GOT3 (cell line): ENCODE data around the gene MYO15A.
"Not testable (repeated sequence)": the region's sequence is repeated elsewhere in the genome, so short reads cannot be mapped to it uniquely, and the experiment has no call there.

Experiments
- DNase-seq: peaks from one replicate; lab custom pipeline; 2025; ENCODE audit warnings: mixed read lengths; lab: John Stamatoyannopoulos, UW

MYO15A gene

DNA sequence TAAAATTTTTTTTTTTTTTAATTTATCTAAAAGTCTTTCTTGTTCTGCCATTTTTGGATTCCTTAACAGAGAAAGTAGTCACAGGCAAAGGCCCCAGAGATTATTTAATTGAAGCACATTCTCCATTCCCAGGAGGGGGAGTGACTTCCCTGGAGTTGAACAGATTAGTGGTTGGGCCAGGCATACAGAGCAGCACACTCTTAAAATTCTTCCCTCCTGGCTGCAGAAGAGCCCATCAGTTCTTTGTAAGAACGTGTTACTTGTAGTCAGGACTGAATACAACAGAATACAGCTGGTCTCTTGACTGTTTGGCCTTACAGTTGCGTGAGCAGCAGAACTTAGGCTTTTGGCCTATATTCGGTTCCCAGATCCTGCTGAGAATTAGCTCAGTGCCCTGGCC lies 76.8 kb downstream of the MYO15A start:
- DNase-seq, result no peak

DNA sequence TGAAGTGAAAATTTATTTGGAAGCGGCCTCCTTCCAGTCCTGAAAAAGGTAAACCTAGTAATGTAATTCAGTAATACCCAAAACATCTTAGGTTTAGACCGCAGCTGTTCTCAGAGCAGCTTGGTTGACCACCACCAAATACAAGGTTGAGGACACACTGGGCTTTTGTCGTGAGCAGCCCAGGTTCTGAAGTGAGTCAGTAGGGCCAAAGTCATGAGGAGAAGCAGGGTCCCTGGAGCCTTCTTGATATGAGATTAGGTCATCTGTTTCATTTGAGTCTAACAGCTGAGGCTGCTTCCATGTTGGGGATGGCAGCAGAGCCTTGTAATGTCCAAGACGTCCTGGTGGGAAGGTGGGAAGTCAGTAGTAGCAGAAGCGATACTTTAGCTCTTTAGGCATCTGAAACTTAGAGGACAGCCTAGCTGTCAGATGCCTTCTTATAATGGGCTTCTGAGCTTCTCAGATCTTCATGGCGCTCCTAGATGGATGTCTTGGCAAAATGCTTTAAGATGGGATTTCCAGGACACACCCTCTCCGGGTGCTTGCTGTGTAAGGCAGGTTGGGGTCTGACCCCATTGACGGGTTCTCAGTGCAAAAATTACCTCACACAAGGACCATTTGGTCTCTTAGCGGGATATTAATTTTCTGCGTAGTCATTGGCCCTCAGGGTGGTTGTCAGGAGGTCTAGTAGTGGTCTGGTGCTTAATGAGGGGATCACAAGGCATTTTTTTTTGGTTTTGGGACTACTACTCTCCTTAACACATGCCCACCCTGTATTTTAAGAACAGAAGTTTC lies 77.5 kb downstream of the MYO15A start:
- DNase-seq, result no peak

DNA sequence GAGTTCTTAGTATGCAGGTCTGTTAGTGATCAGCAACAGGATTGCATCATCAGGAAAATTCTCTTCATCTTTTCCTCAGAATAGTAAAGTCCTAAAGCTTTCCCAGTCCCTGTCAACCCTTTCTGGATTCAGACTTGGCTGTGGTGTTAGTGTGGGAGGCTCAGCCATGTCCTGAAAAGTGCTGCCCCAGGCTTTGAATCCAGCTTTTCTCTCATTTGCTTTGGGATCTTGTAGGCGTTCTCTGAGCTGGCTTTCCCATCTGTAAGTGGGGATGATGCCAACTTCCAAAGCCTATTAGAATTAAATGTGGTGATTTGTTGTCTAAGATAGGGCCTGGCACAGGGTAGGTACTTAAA lies 78.0 kb downstream of the MYO15A start:
- no peak for DNase-seq

DNA sequence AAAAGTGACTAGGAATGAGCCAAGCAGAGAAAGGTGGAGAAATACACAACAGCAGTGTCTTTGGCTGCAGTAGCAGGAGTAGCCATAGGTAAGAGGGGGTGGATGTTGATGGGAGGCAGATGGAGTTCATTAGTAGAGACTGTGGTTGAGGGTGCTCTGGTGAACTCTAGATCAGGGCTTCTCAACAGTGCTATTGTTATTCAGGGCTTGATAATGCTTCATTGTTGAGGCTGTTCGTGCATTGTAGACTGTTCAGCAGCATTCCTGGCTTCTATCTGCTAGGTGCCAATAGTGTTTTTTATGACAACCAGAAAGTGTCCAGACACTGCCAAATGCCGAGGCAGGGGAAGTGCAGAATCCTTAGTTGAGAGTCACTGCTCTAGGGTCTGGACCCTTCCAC lies 78.7 kb downstream of the MYO15A start:
- DNase-seq, result no peak

DNA sequence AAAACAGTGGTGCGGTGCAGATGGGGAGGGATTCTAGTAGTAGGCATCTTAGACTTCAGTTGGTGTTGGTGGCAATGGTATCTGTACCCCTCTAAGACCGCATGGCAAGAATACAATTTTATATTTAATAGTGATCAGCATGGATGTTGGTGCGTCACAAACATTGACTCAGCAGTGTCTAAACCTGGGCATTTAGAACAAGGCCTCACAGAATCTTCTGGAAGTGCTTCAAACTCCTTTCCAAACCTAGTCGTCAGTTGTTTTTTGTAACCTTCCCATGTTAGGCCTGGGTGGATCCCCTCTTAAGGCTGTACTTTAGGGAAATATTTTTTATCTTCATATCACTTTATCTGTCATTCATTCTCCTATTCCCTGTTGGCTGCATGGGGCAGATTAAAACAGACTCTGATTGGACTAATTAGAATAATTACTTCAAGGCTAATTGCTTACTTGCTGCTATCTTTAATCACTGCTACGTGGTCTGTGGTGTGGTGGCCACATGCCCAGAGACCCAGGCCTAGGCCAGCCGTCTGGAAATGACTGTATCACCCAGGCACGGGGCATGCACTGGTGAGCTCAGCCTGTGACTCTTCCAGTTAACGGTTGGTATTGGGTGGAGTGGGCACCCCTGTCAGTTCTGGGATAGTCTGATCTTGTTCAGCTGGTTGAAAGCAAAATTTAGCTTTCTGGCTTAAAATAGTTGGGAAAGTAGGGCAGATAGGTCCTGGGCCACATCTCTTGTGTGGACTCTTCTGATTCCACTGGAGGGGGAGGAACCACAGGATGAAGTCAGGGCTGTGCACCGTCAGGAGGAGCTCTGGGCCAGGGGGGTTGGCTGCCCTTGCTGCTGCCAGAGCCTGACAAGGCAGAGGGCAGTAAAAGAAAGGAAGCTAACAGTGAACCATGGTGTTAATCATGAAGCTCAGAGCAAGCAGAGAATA lies 79.5 kb downstream of the MYO15A start:
- no peak for DNase-seq

DNA sequence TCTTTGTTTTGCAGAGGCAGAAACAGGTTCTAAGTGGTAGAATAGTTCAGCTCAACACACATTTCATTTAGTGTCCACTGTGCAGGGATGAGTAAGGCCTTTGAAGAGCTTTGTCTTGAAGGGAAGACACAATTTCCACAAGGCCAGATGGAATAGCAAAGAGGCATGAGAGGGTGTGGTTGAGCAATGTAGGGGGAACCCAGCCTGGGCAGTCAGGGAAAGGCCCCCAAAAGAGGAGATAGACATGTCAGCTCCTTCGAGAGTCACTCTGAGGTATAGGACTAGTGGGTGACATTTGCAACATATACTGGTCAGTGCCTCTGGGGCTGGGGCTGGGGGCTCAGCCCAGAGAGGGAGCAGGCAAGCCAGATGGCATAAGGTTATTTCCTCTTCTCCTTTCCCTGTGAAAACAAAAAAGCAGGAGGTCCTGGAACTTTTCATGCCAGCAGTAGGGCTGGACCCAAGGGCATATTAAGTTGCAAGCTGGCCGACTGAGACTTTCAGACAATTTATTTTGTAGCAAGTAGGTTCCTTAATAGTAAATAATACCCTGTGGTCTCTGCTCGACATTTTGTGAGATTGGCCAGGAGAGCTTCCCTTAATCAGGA lies 82.2 kb downstream of the MYO15A start:
- no peak for DNase-seq

DNA sequence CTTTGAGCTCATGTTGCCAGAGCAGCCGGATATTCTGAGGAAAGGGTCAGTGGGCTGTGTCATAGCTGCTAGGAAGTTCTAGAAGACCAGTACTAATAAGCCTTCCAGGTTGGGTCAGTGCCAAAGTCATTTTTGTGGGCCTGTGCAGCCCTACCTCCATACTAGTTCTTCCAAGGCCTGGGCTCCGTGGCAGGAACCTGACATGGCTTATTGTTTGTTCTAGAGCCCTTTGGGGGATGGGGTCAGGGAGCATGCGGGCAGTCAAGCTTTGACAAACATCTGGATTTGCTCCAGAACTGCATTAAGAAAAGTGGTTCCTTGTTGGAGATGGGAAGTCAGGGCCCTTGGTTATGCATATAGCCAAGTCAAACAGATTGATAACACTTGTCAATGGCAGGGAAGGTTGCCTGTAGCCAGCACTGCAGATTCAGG lies 82.7 kb downstream of the MYO15A start:
- DNase-seq, result no peak

DNA sequence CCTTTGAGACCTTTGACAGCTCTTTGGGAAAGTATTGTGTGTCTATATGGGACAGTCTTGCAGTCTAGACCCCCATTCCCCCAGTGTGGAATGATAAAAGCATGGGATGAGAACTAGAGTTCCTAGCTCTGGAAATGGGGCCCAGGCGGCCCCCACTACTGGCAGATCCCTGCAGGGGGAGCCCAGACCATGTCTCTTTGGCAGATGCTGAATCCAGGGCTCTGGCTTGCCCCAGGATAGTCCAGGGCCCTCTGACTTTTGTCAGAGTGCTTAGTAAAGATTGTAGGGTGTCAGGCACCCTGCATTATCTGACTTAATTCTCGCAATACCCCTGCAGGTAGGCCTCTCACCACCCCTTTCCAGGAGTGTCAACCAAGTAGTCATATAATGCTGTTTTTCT lies 83.4 kb downstream of the MYO15A start:
- DNase-seq, result no peak

DNA sequence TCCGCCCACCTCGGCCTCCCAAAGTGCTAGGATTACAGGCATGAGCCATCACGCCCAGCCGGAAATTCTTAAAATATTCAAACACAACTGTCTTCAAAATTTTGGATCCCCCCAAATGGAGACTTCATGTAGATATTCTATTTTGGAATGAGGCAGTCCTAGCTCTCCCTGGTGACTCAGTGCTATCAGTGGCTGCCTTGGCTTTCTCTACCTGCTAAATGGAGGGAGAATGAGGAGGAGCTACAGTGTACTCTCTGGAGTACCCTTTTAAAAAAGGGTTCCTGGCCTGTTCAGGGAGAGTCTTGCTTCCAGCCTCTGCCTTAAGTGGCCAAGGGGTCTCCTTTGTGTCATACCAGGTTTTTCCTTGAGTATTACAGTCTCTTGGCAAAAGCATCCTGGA lies 85.8 kb downstream of the MYO15A start:
- no peak for DNase-seq

DNA sequence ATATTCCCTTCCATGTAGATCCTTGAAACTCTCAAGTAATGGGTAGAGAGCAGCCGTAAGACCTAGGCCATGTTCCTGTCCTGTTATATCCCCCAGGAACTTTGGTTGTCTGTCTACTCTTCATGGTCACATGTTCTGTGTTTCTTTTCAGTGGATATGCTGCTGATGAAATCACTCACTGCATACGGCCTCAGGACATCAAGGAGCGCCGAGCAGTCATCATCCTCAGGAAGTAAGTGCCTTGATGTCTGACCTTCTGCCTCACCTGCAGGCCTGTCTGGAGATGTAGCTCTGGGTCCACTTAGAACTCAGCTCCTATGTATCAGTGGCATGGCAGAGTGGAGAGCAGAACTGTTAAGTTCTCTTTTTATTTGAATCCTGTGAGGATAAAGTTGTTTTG lies 86.2 kb downstream of the MYO15A start:
- DNase-seq, result no peak

DNA sequence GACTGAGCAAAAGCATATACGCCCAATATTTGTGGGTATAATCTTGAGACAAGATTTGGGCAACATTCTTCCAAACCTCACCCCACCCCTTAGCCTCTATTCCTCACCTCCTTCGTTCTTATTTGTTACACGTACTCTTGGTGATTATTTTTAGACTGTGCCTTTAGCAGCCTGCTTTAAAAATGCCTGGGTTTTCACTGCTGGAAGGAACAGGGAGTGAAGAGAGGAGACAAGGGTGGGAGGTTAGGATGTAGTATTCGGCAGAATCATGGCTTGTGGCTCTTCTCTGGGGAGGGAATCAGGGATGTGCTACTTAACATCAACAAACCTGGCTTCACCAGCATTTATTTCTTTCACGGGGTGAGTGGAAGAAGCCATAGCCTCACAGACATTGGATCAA lies 86.7 kb downstream of the MYO15A start:
- DNase-seq, result no peak

DNA sequence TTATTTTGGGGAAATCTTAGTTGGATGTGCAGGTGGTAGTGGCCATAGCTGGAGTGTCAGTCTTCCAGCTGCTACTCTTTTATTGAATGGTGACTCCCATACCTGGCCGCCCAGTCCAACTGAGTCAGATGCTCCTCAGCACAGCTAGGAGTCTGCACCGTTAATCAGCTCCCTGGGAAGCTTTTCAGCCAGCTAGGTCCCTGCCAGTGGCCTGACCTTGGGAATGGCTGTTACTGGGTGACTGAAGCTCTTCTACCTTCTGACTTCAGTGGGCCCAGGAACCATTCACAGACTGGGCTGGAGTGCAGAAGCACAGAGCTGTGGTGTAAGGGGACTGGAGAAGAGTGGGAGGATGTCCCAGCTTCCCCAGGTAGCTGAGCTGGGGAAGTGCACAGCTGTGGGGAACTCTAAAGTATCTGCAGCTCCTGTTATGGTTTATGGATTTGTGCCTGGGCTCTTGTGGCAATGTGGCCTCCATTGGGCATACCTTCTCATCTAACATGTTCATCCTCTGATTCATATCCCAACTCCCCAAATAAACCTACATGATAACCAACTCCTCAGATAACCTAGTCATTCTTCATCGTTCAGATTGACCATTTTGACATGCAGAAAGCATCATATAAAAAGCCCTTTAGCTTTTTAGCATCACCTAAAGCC lies 89.1 kb downstream of the MYO15A start:
- no peak for DNase-seq

DNA sequence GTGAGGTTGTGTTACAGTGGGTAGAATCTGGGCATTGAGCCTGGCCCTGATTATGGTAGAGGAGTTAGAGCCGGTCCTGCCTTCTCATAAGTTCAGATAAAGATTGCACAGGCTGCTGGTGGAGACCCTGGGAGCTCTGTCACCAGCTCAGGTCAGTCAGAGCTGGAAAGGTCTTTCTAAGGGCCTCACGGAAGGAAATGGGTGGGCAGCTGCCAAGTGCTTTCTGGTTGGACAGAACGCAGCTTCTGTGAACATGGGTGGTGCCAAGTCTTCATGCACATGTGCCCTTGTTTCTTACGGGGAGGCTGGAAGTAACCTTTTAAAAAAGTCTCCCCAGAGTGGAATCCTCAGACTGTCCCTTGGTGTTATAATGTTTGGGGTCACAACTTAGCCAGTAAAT lies 90.0 kb downstream of the MYO15A start:
- no peak for DNase-seq

DNA sequence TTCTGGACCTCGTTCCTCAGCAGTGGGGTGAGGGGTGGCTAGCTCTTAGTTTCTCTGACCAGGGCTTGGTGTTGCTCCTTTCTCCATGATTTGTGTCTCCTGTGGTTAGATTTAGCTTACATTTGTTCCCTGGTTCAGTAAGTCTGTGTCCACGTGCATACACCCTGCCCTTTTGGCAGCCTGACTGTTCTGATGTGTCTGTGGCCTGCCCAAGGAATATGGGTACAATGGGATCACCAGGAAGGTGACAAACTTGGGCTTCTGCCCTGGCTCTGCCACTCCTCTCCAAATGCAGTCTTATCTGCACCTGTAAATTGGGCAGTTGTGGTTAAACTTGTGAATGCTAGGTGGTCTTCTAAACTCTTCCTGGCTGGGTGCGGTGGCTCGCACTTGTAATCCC lies 92.6 kb downstream of the MYO15A start:
- DNase-seq, result no peak

DNA sequence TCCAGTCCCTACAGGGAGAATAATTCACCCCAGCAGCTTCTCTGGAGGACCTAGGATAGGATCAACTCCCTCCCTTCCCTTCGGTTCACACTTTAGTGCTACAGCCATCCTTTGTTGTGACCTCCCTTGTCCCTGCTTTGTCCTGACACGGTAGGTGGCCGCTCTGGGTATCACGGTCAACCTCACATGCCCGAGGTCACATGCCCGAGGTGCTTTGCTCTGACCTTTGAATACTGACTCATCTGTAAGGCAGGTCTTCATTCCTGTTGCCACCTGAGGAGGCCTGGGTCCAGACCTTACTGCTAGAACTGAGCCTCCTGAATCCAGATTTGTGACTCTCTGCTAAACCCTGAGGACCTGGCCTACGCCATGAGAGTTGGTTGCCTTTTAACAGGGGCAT lies 94.8 kb downstream of the MYO15A start:
- no peak for DNase-seq

DNA sequence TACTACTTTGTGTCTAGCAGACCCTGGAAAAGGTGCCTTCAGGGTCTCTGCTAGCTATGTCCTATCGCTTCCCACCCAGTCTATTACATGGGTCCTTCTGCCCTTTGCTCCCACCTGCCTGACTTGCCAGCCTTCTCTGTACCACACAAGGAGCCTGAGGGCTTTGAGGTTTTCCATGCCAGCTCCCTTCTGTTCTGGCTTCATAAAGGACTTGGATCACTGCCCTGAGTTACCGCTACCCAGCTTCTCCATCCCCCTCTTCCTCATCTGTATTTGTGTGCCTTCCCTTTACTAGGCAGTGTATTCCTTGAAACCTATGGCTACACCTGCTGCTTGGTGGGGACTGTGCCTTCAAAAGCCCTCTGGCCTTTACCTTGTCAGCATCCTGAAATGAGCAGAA lies 97.3 kb downstream of the MYO15A start:
- no peak for DNase-seq

DNA sequence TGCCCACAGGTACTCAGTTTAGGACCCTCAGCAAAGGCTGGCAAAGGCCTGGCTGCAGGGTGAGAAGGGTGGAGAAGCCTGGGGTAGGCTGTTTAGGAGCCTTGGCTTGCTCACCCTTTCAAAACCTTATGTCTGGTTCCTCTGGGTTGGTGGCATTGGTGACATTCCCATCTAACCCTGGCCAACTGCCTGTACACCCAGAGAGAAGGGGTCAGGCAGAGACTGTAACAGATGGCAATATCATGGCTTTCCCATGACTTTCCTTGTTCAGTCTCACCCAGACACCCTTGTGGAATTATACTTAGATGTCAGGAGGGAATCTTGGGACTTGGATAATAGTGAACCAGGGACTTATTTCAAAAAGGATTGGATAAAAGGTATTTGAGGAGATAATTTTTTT lies 98.4 kb downstream of the MYO15A start:
- DNase-seq, result no peak

DNA sequence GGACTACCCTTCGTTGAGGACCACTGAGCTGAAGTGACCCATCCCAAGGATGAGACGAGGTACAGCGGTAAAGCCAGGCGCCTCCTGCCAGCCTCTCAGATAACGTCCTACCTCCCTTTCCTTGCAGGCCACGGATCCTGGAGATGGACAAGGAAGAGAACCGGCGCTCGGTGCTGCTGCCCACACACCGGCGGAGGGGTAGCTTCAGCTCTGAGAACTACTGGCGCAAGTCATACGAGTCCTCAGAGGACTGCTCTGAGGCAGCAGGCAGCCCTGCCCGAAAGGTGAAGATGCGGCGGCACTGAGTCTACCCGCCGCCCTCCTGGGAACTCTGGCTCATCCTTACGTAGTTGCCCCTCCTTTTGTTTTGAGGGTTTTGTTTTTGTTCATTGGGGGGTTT lies 99.5 kb downstream of the MYO15A start:
- no peak for DNase-seq

DNA sequence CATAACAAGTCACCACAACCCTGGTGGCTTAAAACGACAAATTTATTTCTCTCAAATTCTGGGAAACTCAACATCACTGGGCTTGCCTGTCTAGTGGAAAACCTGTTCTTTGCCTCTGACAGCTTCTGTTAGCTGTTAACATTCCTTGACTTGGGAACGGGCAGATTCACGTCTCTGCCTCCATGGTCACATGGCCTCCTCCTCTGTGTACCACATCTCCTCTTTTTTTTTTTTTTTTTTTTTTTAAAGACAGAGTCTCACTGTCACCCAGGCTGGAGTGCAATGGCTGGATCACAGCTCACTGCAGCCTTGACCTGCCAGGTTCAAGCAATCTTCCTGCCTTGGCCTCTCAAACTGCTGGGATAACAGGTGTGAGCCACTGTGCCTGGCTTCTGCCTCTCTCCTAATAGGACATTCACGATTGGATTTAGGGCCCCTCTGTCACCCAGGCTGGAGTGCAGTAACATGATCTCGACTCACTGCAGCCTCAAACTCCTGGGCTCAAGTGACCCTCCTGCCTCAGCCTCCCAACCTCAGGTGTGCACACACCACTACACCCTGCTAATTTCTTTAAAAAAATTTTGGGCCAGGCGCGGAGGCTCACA lies 105.2 kb downstream of the MYO15A start:
- DNase-seq, result no peak

DNA sequence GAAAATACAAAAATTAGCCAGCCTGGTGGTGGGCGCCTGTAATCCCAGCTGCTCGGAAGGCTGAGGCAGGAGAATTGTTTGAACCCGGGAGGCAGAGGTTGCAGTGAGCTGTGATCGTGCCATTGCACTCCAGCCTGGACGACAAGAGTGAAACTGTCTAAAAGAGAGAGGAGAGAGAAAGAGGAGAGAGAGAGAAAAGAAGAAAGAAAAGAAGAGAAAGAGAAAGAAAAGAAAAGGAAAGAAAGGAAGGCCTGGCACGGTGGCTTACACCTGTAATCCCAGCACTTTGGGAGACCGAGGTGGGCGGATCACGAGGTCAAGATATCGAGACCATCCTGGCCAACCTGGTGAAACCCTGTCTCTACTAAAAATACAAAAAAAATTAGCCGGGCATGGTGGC lies 108.3 kb downstream of the MYO15A start:
- not testable (repeated sequence) for DNase-seq

DNA sequence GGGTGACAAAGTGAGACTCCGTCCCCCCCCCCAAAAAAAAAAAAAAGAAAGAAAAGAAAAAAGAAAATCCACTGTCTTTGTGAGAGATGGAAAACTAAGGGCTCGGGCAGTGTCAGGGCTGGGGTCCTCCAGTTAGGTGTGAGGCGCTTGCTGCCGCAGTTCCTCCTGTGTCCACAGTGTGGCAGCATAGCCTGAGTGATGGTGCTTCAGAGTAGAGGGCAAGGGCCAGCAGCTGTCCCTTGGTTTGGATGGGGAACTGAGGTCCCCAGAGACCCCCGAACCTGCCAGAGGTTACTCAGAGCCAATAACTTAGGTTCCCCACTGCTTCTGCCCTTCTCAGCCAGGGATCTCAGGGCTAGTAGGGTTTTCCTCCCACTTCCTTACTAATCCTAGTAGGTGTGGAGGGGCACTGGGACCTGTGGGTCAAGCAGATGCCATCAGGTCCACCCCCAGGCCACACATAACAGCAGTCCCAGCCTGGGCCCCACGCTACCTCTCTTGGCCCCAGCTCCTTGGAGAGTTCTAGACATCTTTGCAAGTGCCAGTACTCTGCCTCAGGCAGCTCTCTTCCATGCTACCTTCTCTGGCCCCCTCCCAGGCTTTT lies 109.0 kb downstream of the MYO15A start:
- DNase-seq, result peak; percentile 37
